Measurements from ENCODE around the gene CSH2. TPM values are rescaled to one million over a fixed set of nuclear protein-coding genes. Genes with fewer than 3 reads are reported as not detected.
A peak's percentile ranks its signal among the peaks of the same experiment; 100 is the strongest.
"Not testable (repeated sequence)": the region's sequence is repeated elsewhere in the genome, so short reads cannot be mapped to it uniquely, and the experiment has no call there.

Gene CSH2
- total and polyA plus RNA-seq, 8 donors, result not detected

- H3K4me1 ChIP-seq; H3K36me3 ChIP-seq; H3K4me3 ChIP-seq; H3K27ac ChIP-seq; FAIRE-seq; H3K9me3 ChIP-seq; intact Hi-C loops (cut with DNase I); H3K27me3 ChIP-seq: not testable (repeated sequence)
- ATAC-seq (peak in 3 of 4 donors; percentile 63 to 78 (median 73)), DNase-seq (peak in 1 of 6 donors; percentile 22)
- WGBS, 2 donors, result 29 to 32% methylated on average over 5 of the region's 5 CpGs
- peak in 2 of 4 donors; percentile 13 to 22 for TF ChIP-seq CTCF (IDR thresholded peaks at IDR 0.05)
Measured at GRCh38 chr17:63903787-63904201, 30.3 kb upstream of the CSH2 start.

GRCh38 chr17:63901971-63902370 is 28.5 kb upstream of the CSH2 start:
- intact Hi-C loops (cut with DNase I); H3K27me3 ChIP-seq; H3K36me3 ChIP-seq; H3K9me3 ChIP-seq; FAIRE-seq; H3K4me3 ChIP-seq; H3K27ac ChIP-seq; DNase-seq; H3K4me1 ChIP-seq; ATAC-seq: not testable (repeated sequence)
- 81 to 90% methylated on average over 2 of the region's 2 CpGs for WGBS, 2 donors

- H3K4me1 ChIP-seq; H3K27me3 ChIP-seq; H3K27ac ChIP-seq; H3K4me3 ChIP-seq; H3K36me3 ChIP-seq; intact Hi-C loops (cut with DNase I); FAIRE-seq; H3K9me3 ChIP-seq; ATAC-seq: not testable (repeated sequence)
- 74 to 75% methylated on average over 6 of the region's 6 CpGs for WGBS, 2 donors
- peak in 1 of 6 donors; percentile 18 for DNase-seq
Measured at GRCh38 chr17:63898899-63899798, 25.7 kb upstream of the CSH2 start.

GRCh38 chr17:63896524-63897354 is 23.3 kb upstream of the CSH2 start, which contains the start of gene CSH1:
Gene CSH1, minus strand, starts transcription at chr17:63896574. Its CDS starts 63 bp downstream, at chr17:63896511.
- H3K36me3 ChIP-seq; ATAC-seq; DNase-seq; H3K27me3 ChIP-seq; H3K4me3 ChIP-seq; FAIRE-seq; H3K4me1 ChIP-seq; intact Hi-C loops (cut with DNase I); H3K27ac ChIP-seq; H3K9me3 ChIP-seq: not testable (repeated sequence)
- 79 to 98% methylated on average over 7 to 9 of the region's 14 CpGs for WGBS, 2 donors

GRCh38 chr17:63894821-63895220 is 21.3 kb upstream of the CSH2 start:
- H3K9me3 ChIP-seq; ATAC-seq; FAIRE-seq; intact Hi-C loops (cut with DNase I); H3K4me3 ChIP-seq; H3K36me3 ChIP-seq; H3K27me3 ChIP-seq; H3K4me1 ChIP-seq; H3K27ac ChIP-seq; DNase-seq: not testable (repeated sequence)
- WGBS, 2 donors, result 82% methylated on average over 4 to 10 of the region's 10 CpGs

GRCh38 chr17:63894021-63894420 is 20.5 kb upstream of the CSH2 start:
- H3K4me1 ChIP-seq; FAIRE-seq; H3K27me3 ChIP-seq; ATAC-seq; DNase-seq; H3K36me3 ChIP-seq; intact Hi-C loops (cut with DNase I); H3K27ac ChIP-seq; H3K9me3 ChIP-seq; H3K4me3 ChIP-seq: not testable (repeated sequence)
- WGBS, 2 donors, result 55 to 57% methylated on average over 3 of the region's 3 CpGs

GRCh38 chr17:63892316-63893037 is 19.0 kb upstream of the CSH2 start:
- intact Hi-C loops (cut with DNase I), result not testable (repeated sequence)

More at GRCh38 chr17:63892316-63893037, 19.0 kb upstream of the CSH2 start:
- WGBS, 2 donors, result 42 to 43% methylated on average over 11 of the region's 11 CpGs
- not testable (repeated sequence) for DNase-seq, FAIRE-seq, H3K9me3 ChIP-seq, H3K27ac ChIP-seq, H3K4me3 ChIP-seq, H3K27me3 ChIP-seq, ATAC-seq, H3K36me3 ChIP-seq, H3K4me1 ChIP-seq
